Measurements from ENCODE around the gene DCLK1.

DCLK1 gene

GRCh38 chr13:36054041-36054440 lies 77.1 kb downstream of the DCLK1 start:
- Histone ChIP-seq H4K20me1 (ENCODE audit: insufficient read depth) (no peaks in the 10 kb centered on the region), H3K79me2 (ENCODE audit: insufficient read depth, low read depth) (no peaks in the 10 kb centered on the region), H3K4me2 (no peak overlapping the region), H3K4me1 (ENCODE audit: low read depth, poor library complexity, severe bottlenecking) (no peaks in the 10 kb centered on the region), H3K9ac (no peak overlapping the region), H3K27me3 (ENCODE audit: insufficient read depth, low read depth) (no peaks in the 10 kb centered on the region), H2AFZ (ENCODE audit: low read depth) (no peak overlapping the region), H3K27ac (no peak overlapping the region), H3K36me3 (ENCODE audit: insufficient read depth) (no peaks in the 10 kb centered on the region), H3K4me3 (IDR thresholded peaks at IDR 0.05; ENCODE audit: insufficient read depth, low read depth, low read length) (no peak overlapping the region)
- TF ChIP-seq, protein P1, sequence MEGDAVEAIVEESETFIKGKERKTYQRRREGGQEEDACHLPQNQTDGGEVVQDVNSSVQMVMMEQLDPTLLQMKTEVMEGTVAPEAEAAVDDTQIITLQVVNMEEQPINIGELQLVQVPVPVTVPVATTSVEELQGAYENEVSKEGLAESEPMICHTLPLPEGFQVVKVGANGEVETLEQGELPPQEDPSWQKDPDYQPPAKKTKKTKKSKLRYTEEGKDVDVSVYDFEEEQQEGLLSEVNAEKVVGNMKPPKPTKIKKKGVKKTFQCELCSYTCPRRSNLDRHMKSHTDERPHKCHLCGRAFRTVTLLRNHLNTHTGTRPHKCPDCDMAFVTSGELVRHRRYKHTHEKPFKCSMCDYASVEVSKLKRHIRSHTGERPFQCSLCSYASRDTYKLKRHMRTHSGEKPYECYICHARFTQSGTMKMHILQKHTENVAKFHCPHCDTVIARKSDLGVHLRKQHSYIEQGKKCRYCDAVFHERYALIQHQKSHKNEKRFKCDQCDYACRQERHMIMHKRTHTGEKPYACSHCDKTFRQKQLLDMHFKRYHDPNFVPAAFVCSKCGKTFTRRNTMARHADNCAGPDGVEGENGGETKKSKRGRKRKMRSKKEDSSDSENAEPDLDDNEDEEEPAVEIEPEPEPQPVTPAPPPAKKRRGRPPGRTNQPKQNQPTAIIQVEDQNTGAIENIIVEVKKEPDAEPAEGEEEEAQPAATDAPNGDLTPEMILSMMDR (conservative IDR thresholded peaks at IDR 0.05; ENCODE audit: low read depth, low read length): no peak

DNA sequence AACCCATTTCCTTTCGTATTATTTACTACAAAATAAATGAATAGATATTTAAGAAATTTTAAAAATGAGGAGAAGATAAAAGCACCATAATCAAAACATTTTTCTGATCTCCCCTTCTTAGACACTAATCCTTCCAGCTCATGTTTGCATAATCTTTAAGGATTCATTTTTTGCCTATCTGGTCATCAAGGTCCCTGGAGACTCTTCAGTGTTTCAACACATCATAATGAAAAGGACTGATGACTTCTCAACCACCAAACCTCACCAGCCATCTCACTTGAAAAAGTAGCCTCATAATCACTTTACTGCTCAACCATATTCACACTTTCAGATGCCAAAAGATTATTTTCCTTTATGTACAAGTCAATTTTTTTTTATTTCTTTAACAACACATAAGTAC lies 80.1 kb downstream of the DCLK1 start:
- no peaks in the 10 kb centered on the region for H4K20me1 ChIP-seq (ENCODE audit: insufficient read depth)
- H3K27me3 ChIP-seq (ENCODE audit: insufficient read depth, low read depth): no peaks in the 10 kb centered on the region
- H2AFZ ChIP-seq (ENCODE audit: low read depth): no peak overlapping the region
- H3K79me2 ChIP-seq (ENCODE audit: insufficient read depth, low read depth): no peaks in the 10 kb centered on the region
- no peak overlapping the region for H3K9ac ChIP-seq
- H3K4me1 ChIP-seq (ENCODE audit: low read depth, poor library complexity, severe bottlenecking): no peaks in the 10 kb centered on the region
- TF ChIP-seq, protein P1 (conservative IDR thresholded peaks at IDR 0.05; ENCODE audit: low read depth, low read length): no peak
- no peak overlapping the region for H3K4me2 ChIP-seq
- H3K36me3 ChIP-seq (ENCODE audit: insufficient read depth): no peaks in the 10 kb centered on the region
- H3K27ac ChIP-seq: no peak overlapping the region
- no peak overlapping the region for H3K4me3 ChIP-seq (IDR thresholded peaks at IDR 0.05; ENCODE audit: insufficient read depth, low read depth, low read length)

DNA sequence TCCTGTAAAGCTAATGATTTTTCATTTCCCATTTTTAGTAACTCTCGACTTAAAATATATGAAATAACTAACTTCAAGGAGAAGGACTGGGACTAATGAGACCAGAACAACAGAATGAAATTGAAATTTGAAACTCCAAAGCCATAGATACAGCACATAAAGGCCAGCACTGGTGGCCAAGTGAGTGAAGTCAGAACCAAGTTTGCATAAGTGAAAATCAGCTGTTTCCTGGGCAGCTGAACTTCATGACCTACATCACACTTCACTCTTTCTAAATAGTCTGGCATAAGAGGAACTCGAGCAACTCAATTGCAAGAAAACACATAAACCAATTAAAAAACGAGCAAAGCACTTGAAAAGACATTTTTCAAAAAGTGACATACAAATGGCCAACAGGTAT lies 84.5 kb downstream of the DCLK1 start:
- Histone ChIP-seq H3K4me1 (ENCODE audit: low read depth, poor library complexity, severe bottlenecking) (no peaks in the 10 kb centered on the region), H3K4me2 (no peak overlapping the region), H3K27me3 (ENCODE audit: insufficient read depth, low read depth) (no peaks in the 10 kb centered on the region), H3K9ac (no peak overlapping the region), H3K79me2 (ENCODE audit: insufficient read depth, low read depth) (no peaks in the 10 kb centered on the region), H3K36me3 (ENCODE audit: insufficient read depth) (no peaks in the 10 kb centered on the region), H3K27ac (no peak overlapping the region), H2AFZ (ENCODE audit: low read depth) (no peak overlapping the region), H4K20me1 (ENCODE audit: insufficient read depth) (no peaks in the 10 kb centered on the region), H3K4me3 (IDR thresholded peaks at IDR 0.05; ENCODE audit: insufficient read depth, low read depth, low read length) (no peak overlapping the region)
- TF ChIP-seq, protein P1 (conservative IDR thresholded peaks at IDR 0.05; ENCODE audit: low read depth, low read length): no peak

DNA sequence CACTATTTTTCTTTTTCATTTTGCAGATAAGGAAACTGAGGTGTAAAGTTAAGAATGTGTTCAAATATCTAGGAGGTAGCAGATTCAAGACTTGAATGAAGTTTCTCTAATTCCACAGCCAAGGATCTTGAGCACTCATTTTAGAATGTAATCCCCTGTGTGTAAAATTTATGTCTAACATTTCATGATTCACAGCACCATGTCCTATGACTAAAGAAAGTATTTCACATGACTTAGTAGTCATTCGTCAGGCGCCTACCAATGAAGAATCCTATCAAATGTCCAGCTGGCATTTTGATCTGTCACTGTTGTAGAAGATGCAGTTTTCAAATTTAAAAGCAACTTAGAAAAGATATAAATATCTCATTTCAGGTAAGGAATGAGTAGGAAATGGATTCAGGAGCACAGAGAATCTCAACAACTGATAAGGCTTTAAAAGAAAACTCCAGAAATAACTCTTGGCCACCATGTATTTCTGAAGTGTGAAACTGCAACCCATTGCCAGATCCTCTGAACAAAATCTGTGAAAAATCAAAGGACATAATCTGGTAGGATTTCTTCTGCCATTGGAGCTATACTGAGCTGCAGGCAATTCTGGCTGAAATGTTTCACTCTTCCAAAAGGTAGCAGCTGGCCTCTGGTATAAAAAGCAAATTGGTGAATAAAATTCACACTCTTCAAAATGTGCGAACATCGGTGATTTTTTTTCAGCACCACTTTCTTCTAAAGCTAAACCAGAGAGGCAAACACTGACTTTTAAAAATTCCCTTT lies 92.2 kb downstream of the DCLK1 start:
- H3K4me2 ChIP-seq: no peak overlapping the region
- H3K27ac ChIP-seq: no peak overlapping the region
- no peak overlapping the region for H3K4me3 ChIP-seq (IDR thresholded peaks at IDR 0.05; ENCODE audit: insufficient read depth, low read depth, low read length)
- no peaks in the 10 kb centered on the region for H3K79me2 ChIP-seq (ENCODE audit: insufficient read depth, low read depth)
- H3K27me3 ChIP-seq (ENCODE audit: insufficient read depth, low read depth): no peaks in the 10 kb centered on the region
- H2AFZ ChIP-seq (ENCODE audit: low read depth): no peak overlapping the region
- H3K36me3 ChIP-seq (ENCODE audit: insufficient read depth): no peaks in the 10 kb centered on the region
- TF ChIP-seq, protein P1 (conservative IDR thresholded peaks at IDR 0.05; ENCODE audit: low read depth, low read length): no peak
- no peaks in the 10 kb centered on the region for H4K20me1 ChIP-seq (ENCODE audit: insufficient read depth)
- H3K9ac ChIP-seq: no peak overlapping the region
- H3K4me1 ChIP-seq (ENCODE audit: low read depth, poor library complexity, severe bottlenecking): no peaks in the 10 kb centered on the region
